GM12891 (cell line): ENCODE measurements around the gene PDS5A.

Source experiments
- POLR2A ChIP-seq: IDR thresholded peaks from 2 replicates; pipeline ENCODE4 v1.6.1; 2011; ENCODE audit warnings: low read depth, low read length, control low read depth
- POLR2AphosphoS5 ChIP-seq: IDR thresholded peaks from 2 replicates; pipeline ENCODE4 v1.6.1; 2011; ENCODE audit warnings: low read depth, low read length, control low read depth

DNA sequence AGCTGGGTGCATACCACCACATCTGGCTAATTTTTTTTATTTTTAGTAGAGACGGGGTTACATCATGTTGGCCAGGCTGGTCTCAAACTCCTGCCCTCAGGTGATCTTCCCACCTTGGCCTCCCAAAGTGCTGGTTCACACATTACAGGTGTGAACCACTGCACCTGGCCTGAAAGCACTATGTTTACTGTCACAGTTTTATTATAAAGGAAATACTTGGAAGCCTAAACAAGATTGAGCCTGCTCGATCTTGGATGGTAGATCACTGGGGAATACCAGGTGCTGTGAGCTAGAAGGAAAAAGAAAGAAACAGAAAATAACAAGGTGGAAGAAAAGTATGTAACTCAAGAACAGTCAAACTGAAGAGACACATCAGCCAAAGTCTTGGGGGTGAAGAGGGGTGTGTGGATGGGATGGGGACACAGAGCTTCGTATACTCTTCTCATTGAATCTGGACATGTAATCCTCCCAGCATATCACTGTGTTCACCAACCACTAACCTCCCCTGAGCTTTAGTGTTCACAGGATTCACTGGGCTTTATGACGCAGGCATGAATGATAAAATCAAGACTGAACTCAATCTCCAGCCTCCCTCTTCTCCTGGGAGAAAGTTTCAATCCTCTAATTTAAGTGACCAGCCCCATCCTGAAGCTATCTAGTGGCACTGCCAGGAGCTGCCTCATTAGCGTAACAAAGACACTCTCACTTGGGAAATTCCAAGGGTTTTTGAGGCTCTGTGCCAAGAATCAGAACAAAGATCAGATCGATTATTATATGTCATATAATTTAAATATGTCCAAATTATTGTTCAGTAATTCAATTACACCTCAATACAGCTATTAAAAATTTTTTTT lies 40.9 kb downstream of the PDS5A start:
- TF ChIP-seq POLR2A (no peak), POLR2AphosphoS5 (no peak)
